NCI-H1436 (cell line): ENCODE measurements around the gene FYTTD1.
"Not testable (repeated sequence)": the region's sequence is repeated elsewhere in the genome, so short reads cannot be mapped to it uniquely, and the experiment has no call there.

Experiments used
- DNase-seq: peaks from one replicate; lab custom pipeline; 2025; lab: John Stamatoyannopoulos, UW

Gene FYTTD1

GRCh38 chr3:197749601-197750395, at the start of gene FYTTD1:
TSS of gene FYTTD1 (plus strand) at chr3:197749883. CDS start at chr3:197749972, 89 bp downstream.
- DNase-seq, result peak; percentile 92

DNA sequence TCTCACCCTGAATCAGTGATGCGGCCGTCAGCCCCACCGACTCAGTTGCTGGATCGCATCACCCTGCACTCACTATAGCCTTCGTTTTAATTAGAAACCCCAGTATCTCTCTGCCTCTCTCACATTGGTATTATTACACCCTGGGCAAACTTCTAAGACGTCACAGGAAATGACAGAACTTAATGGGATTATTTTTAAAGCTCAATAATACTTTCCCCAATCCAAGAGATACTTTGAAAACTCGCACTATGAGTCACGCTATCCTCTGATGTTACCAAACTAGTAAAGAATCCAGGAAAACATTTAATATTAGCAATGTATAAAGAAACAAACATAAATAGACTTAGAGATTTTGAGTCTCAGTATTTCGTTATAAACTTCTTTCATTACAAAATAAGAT, 49.6 kb upstream of the FYTTD1 start:
- DNase-seq, result no peak

GRCh38 chr3:197701841-197702240, 47.8 kb upstream of the FYTTD1 start:
- no peak for DNase-seq

- DNase-seq, result no peak
These were observed 43.0 kb upstream of the FYTTD1 start for GRCh38 chr3:197706658-197707057.

GRCh38 chr3:197709135-197709534, 40.5 kb upstream of the FYTTD1 start:
- no peak for DNase-seq

DNA sequence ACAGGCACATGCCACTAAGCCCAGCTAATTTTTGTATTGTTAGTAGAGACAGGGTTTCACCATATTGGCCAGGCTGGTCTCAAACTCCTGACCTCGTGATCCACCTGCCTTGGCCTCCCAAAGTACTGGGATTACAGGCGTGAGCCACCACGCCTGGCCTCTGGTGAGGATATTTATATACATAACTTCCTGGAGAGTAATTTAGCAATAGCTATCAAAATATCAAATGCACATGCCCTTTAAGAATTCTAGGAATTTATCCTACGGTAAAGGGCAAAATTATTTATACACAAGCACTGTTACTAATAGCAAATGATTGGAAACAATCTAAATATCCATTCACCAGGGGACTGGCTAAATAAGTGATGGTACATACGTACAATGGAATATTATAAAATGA, 38.7 kb upstream of the FYTTD1 start:
- not testable (repeated sequence) for DNase-seq

DNA sequence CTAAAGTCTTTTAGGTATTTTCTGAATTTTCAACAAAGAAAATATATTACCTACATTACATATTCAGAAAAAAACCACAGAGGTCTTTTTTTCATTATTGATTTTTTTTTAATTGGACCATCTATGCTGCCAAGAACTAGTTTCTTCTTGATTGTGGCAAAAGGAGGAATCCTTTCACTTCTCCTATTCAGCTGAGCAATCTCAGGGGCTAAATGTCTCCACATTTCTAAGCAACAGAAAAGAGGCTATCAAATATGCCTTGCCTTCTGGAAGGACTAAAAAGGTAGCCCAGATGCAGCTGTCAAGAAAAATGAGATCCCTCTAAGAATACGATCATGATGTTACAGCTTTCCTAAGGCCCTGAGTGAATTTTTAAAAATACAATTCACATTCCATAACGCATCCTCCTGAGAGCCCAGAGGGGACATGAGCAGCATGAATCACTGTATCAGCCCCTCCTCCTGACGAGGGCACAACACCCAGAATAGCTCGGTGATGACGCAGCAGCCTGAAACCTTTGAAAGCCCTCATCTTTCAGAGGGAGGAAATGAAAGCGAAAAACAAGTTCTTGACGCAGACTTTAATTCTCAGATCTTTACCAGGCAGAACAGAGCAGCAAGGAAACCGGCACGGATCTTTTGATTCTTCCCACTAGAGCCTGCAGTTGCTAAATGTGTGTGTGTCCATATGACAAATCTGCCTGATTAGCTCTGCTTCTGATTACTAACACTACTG, 37.5 kb upstream of the FYTTD1 start:
- DNase-seq, result peak; percentile 57

DNA sequence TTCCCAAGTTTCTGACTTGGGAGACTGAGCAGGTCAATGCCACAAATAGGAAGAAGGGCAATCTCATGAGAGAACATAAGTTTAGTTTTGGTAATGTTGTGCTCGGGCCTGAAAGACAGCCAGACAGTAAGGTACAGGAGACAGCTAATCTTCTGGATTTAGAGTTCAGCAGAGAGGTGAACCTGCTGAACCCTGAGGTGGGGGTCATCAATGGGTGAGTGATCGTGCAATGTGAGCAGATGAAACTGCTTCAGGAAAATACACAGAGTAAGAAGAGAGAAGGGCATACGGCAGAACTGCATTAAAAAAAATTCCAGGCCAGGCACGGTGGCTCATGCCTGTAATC, 36.2 kb upstream of the FYTTD1 start:
- no peak for DNase-seq

DNA sequence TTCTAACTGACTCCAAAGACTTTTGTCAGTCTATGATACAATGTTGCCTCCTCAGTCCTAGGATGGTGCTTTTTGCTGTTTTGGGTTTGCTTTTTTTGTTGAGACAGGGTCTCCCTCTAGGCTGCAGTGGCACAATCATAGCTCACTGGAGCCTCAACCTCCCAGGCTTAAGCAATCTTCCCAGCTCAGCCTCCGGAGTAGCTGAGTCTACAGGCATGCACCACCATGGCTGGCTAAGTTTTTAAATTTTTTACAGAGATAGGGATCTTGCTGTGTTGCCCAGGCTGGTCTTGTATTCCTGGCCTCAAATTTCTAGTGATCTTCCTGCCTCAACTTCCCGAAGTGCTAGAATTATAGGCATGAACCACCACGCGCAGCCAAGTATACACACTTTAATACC, 35.4 kb upstream of the FYTTD1 start:
- DNase-seq, result no peak

GRCh38 chr3:197718891-197719290, 30.8 kb upstream of the FYTTD1 start:
- DNase-seq, result no peak

DNA sequence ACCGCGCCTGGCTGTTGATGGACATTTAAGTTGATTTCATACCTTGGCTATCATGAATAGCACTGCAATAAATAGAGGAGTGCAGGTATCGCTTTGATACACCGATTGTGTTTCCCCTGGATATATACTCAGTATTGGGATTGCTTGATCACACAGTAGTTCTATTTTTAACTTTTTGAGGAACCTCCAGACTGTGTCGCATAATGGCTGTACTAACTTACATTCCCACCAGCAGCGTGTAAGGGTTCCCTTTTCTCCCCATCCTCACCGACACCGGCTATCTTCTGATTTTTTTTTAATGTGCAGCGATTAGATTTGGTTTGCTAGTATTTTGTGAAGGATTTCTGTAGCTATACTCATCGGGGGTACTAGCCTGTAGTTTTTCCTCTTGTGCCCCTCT, 29.0 kb upstream of the FYTTD1 start:
- no peak for DNase-seq

- no peak for DNase-seq
These were observed 26.9 kb upstream of the FYTTD1 start for GRCh38 chr3:197722734-197723133.

DNA sequence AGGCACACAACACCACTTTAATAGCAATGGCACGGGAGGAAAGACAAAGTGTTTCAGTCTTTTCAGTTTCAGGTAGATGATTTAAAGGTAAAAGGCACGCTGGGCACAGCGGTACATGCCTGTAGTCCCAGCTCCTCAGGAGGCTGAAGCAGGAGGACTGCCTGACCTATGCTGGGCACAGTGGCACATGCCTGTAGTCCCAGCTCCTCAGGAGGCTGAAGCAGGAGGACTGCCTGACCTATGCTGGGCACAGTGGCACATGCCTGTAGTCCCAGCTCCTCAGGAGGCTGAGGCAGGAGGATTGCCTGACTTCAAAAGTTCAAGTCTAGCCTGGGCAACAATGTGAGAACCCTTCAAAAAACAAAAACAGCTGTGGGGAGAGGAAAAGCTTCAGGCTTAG, 21.8 kb upstream of the FYTTD1 start:
- DNase-seq, result not testable (repeated sequence)

DNA sequence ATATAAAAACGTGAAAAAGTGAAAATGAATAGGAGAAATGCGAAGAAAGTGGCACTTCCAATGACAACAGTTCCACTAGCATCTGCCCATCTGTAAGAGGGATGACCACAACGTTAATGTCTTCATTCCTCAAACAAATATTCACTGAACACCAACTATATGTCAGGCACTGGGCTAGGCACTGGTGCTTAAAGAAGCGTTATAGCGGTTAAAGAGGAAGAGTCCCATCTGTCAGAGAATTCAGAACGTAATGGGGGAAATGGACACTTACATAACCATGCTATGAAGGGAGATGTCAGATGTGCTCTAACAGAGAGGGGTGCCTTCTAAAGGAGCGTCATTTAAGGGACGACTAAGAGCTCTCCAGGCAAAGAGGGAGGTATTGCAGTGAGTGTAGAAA, 21.2 kb upstream of the FYTTD1 start:
- DNase-seq, result no peak

- no peak for DNase-seq
These were observed 19.5 kb upstream of the FYTTD1 start for GRCh38 chr3:197730200-197730599.

DNA sequence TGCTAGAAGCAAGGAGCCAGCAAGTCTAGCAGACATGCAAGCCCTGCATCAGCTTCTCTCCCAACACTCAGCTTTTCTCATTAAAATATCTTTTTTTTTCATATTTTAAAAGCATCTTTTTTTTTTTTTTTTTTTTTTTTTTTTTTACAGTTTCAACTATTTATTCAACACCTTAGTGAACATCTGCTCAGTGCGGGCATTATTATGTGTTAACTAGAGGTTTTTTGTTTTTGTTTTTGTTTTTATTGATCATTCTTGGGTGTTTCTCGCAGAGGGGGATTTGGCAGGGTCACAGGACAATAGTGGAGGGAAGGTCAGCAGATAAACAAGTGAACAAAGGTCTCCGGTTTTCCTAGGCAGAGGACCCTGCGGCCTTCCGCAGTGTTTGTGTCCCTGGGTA, 18.9 kb upstream of the FYTTD1 start:
- DNase-seq, result not testable (repeated sequence)

DNA sequence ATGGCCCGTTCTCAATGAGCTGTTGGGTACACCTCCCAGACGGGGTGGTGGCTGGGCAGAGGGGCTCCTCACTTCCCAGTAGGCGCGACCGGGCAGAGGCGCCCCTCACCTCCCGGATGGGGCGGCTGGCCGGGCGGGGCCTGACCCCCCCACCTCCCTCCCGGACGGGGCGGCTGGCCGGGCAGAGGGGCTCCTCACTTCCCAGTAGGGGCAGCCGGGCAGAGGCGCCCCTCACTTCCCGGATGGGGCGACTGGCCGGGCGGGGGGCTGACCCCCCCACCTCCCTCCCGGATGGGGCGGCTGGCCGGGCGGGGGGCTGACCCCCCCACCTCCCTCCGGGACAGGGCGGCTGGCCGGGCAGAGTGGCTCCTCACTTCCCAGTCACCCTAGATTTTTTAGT, 18.2 kb upstream of the FYTTD1 start:
- DNase-seq, result not testable (repeated sequence)

GRCh38 chr3:197733042-197733441, 16.6 kb upstream of the FYTTD1 start:
- no peak for DNase-seq

DNA sequence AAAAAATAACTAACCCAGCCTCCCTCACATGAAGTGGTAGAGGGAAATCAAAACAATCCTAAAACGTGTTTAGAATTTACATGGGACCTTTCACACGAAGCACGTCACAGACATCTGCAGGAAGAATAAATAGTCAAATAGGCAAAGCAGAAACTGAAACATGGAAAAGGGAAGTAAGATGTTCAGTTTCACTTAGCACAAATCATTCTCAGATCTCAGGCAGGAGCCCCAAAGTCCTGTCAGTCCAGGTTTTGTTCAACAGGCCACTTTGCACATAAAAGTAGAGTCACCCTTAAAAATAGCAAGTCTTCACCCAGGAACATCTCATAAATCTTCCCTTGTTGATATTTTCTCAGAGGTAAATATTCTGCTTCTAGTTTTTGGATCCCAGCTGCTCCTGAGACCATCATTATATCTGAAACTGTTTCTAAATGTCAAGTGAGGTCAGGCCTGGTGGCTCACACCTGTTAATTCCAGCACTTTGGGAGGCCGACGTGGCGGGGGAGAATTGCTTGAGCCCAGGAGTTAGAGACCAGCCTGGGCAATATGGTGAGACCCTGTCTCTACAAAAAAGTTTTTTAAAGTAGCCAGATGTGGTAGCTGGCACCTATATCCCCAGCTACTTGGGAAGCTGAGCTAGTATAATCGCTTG, 14.9 kb upstream of the FYTTD1 start:
- no peak for DNase-seq

DNA sequence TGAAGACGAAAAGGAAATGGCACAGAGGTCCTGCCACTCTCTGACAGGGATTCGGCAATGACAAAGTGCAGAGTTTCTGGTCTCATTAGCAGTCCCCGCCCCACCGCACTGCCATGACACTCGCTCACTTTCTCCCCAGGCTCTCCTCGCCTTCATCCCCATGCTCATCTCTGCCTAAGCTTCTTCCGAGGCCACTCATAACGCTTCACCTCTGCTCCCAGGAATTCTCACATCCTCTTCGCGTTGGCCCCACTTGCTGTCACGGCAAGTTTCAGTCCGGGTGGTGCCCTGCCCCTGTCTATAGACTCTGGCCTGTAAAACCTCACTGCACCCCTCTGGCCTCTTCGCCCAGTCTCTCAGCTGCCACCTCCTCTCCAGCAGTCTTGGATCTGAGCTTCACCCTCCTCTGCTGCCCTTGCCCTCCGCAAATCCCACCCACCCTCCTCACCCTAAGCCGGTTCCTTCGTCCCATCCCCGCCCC, 13.6 kb upstream of the FYTTD1 start:
- DNase-seq, result no peak

DNA sequence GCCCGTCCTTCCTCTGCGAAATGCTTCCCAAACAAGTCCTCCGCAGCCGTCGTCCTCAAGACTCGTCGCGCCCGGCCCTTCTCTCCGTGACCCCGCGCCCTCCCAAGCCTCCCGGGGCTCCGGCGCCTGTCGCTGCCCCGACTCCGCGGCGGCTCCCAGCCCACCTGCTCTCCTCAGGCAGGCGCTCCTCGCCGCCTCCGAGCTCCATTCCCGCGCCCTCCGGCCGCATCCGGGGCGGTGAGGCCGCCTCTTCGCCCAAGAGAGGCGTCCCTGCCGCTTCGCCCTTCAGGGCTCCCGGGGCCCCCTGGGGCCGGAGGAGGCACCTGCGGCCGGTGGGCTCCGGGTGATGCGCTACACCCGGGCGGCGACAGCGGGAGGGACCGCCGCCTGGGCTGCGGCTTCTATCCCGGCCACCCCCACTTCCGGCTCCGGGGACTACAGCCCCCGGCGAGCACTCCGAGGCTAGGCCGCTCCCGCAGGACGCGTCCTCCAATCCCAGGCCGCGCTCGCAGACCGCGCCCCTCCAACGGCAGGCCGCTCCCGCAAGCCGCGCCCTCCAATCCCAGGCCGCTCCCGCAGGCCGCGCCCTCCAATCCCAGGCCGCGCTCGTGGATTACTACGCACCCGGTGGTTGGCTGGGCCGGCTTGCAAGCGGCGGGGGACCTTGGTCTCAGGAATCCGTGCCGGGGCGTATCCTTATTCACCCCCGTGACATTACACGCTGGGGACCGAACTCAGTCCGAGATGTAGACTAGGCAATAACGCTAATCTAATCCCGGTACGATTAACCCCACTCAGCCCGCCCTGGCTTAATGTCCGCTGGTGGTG, 13.0 kb upstream of the FYTTD1 start, which contains the start of gene RUBCN:
RUBCN (minus strand) TSS at position 414 of the 828 bp plus-strand sequence; CDS start at position 229, 185 bp downstream.
- DNase-seq, result peak; percentile 98

- no peak for DNase-seq
These were observed 12.4 kb upstream of the FYTTD1 start for GRCh38 chr3:197737319-197737649.
